Amniotic epithelial cell (primary cell): ENCODE measurements around the gene ZNF888.
"Not testable (repeated sequence)": the region's sequence is repeated elsewhere in the genome, so short reads cannot be mapped to it uniquely, and the experiment has no call there.

Source experiments
- DNase-seq: peaks from one replicate; pipeline ENCODE4 v3.0.0-alpha.2; 2010; ENCODE audit warnings: low read depth

Gene ZNF888

DNA sequence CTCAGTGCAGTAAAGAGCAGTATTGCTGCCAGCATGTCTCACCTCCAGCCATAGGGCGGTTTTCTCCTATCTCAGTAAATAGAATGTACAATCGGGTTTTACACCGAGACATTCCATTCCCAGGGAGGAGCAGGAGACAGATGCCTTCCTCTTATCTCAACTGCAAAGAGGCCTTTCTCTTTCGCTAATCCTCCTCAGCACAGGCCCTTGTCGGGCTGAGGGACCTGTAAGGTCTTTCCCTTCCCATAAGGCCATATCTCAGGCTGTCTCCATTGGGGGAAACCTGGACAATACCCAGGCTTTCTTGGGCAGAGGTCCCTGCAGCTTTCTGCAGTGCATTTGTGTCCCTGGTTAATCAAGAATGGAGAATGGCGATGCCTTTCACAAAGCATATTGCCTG lies 50.2 kb downstream of the ZNF888 start:
- DNase-seq = not testable (repeated sequence)

DNA sequence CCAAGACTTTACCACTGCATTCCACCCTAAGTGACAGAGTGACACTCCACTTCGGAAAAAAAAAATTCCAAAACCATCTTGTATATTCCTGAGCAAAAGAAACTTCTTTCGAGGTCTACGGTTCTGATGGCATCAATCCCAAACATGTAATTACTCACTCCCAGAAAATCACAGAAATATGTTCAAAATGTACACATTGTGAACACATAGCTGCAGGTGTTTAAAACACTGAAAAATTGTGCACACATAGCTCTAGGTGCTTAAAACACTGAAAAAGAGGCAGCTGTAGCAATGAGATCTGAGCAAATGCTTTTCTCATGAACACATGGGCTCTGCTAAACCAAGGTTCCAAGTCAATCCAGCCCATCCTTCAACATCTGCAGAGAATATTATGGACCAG lies 51.8 kb downstream of the ZNF888 start:
- DNase-seq = no peak

DNA sequence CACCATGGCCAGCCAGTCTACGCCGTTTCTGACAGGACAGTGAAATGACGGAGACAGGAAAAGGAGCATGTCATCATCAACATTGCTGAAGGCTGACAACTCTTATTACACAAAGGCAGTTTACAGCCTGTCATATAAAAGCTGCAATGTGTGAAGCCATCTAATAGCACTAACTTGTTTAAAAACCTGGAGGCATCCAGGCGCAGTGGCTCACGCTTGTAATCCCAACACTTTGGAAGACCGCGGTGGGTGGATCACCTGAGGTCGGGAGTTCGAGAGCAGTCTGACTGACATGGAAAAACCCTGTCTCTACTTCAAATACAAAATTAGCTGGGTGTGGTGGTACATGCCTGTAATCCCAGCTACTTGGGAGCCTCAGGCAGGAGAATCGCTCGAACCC lies 55.2 kb downstream of the ZNF888 start:
- not testable (repeated sequence) for DNase-seq

DNA sequence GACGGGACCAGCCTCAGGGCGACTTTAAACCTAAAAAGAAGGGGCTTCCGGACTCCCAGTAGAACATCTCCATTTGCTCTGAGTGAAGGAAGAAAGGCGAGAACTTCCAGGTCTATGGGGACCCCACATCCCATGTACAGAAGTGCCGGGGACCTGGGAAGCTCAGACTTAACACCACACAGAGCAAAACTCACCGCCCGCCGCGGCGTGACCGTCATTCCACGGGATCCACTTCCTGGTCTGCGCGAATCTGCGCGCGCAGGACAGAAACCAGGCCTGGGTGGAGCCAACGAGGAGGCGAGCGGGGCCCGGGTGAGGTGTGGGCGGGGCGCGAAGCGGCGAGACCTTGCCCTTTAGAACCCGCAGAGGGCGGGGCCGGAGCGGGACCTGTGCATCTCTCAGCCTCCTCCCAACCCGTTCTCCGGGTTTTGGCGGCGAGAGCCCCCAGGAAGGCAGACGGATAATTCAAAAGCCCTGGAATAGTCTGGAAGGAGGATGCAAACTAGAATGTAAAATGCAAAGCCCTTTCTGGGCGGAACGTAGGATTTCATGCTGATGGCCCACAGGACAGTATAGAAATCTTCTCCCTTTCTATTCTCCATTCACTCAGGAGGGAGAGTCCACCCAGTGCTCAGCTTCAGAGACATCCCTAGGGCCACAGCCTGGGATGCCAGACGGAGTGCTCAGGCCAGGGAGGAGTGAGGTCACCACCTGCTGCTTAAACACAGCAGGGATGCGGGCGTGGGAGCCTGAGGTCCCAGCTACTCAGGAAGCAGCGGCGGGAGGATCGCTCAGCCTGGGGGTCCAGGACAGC lies 65.6 kb downstream of the ZNF888 start, which contains the start of gene ZNF468:
Gene ZNF468 (minus strand): TSS at position 242 of the 814 bp plus-strand sequence. CDS start 3,347 bp downstream, outside the sequence.
- DNase-seq = peak; percentile 62

DNA sequence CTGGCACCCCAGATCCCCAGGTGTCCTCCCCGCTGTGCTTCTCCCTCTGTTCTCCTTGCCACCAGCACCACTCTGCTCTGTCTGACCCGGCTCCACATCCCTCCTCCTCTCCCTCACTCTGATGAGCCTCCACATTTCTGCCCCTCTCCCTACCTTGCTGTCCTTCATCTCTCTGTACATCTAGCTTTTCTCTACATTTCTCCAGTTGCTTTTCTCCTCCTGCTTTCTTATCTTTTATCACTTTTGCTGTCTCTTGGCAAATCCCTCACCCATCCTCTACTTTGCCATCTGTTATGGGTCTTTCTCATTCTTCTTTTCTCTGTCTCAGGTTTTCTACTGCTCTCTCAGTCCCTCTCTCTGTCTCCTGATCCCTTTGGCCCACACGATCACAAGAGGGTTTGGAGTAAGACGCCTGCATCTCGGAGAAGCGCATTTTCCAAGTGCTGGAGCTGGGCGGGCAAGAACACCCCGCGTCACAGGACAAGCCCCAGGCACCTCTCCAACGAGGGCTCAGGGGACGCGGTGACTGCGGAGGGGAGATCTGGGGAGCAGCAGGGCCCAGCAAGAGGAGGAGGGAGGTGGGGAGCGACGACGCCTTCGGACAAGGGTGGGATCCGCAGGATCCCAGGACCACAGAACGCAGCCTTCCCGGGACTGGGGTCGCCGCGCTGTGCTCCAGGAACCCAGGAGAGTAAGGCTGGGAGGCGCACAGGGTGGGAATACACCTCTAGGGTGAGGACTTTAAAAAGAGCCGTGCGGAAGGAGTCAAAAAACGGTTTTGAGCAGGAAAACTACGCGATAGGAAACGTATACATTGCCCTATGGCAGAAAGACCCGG lies 66.5 kb downstream of the ZNF888 start:
- DNase-seq = peak; percentile 15
